ENCODE results near the gene FGD2. TPM values are rescaled to one million over a fixed set of nuclear protein-coding genes. Genes with fewer than 3 reads are reported as not detected.

FGD2 gene
- total RNA-seq, 2 experiments from 2014 or later: 1.2 TPM

DNA sequence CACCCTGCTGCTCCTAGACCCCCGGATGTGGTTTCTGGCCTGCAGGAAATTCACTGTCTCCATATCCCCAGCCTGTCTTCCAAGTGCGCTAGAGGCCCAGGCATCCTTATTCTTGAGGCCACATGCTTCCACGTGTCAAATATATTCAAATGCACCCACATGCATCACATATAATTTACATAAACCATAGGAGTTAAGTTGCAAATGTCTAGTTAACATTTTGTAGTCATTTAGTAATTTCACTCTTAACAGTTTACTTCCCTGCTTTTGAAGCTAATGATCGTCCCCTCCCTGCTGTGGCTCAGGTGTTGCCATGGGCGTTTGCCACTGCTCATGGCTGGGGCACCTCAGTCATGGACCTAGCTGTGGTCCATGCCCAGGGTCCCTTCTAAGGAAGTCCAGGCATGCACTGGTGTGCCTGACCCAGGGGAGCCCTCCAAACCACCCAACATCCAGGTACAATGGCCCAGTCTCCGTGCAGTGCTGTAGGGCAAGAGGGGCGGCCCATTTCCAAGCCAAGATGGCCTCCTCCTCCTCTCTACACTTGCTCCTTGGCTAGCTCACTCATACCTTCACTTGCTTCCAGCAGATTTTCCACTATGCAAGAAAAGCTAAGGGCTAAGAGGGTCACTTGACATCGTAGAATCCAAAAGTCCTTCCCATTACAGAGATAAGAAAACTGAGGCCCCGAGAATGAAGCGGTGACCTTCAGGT lies 42.4 kb downstream of the FGD2 start:
- ATAC-seq (ENCODE audit: poor library complexity): no peak
- peak in 3 of 14 experiments; percentile 24 to 36 (median 25) for DNase-seq
- no peaks in the 10 kb centered on the region for H3K27me3 Mint-ChIP-seq
- Histone ChIP-seq H3K4me1 (ENCODE audit: insufficient read depth, low read length) (peaks cover 66% of the 10 kb centered on the region), H3K4me3 (ENCODE audit: low read length) (no peak overlapping the region), H3K27me3 (ENCODE audit: control insufficient read depth in 1 of 2, insufficient read depth in 2 of 2, low read length in 2 of 2) (no peaks in the 10 kb centered on the region), H3K27ac (ENCODE audit: low read depth in 1 of 2, low read length in 2 of 2) (peak overlapping the region; percentile 21 to 40), H3K36me3 (ENCODE audit: insufficient read depth, low read length) (no peaks in the 10 kb centered on the region), H3K9me3 (ENCODE audit: control insufficient read depth in 1 of 2, insufficient read depth in 1 of 2, low read length in 2 of 2) (no peaks in the 10 kb centered on the region)
- H3K9me3 Mint-ChIP-seq: no peaks in the 10 kb centered on the region
- intact Hi-C loops (cut with DNase I, micrococcal nuclease): loop anchor here in 1 of 2 experiments (2.0 kb wide), 1 partner anchor 25 kb away; no protein-coding TSS in a partner anchor
- H3K36me3 Mint-ChIP-seq (ENCODE audit: low read depth): no peaks in the 10 kb centered on the region
- H3K4me1 Mint-ChIP-seq (ENCODE audit: low read depth): peaks cover 67% of the 10 kb centered on the region
- TF ChIP-seq CTCF (IDR thresholded peaks at IDR 0.05): no peak
- peak overlapping the region; percentile 92 for H3K27ac Mint-ChIP-seq
- H3K4me3 Mint-ChIP-seq: peak overlapping the region; percentile 53
- POLR2A ChIA-PET: interaction anchor here (1.3 to 6.7 kb wide), 4 partner anchors 13 to 123 kb away, joined by 6 to 147 read pairs (median 6); partner anchors contain the start of genes MTCH1 and PIM1
- CTCF ChIA-PET: interaction anchor here (1.1 to 8.0 kb wide), 7 partner anchors 18 to 163 kb away, joined by 3 to 116 read pairs (median 9); partner anchors contain the start of gene PIM1

GRCh38 chr6:37048403-37048850 lies 43.0 kb downstream of the FGD2 start:
- Histone ChIP-seq H3K27me3 (ENCODE audit: control insufficient read depth in 1 of 2, insufficient read depth in 2 of 2, low read length in 2 of 2) (no peaks in the 10 kb centered on the region), H3K9me3 (ENCODE audit: control insufficient read depth in 1 of 2, insufficient read depth in 1 of 2, low read length in 2 of 2) (no peaks in the 10 kb centered on the region), H3K4me1 (ENCODE audit: insufficient read depth, low read length) (peaks cover 66% of the 10 kb centered on the region), H3K36me3 (ENCODE audit: insufficient read depth, low read length) (no peaks in the 10 kb centered on the region), H3K27ac (ENCODE audit: low read depth in 1 of 2, low read length in 2 of 2) (peak overlapping the region; percentile 21 to 79), H3K4me3 (ENCODE audit: low read length) (no peak overlapping the region)
- DNase-seq: no peak
- ChIA-PET POLR2A (interaction anchor here (1.3 to 6.7 kb wide), 4 partner anchors 14 to 123 kb away, joined by 6 to 147 read pairs (median 6); partner anchors contain the start of genes MTCH1 and PIM1), CTCF (interaction anchor here (1.1 to 8.0 kb wide), 6 partner anchors 19 to 163 kb away, joined by 3 to 116 read pairs (median 18); partner anchors contain the start of gene PIM1)
- intact Hi-C loops (cut with DNase I, micrococcal nuclease): no loop called here
- peaks cover 67% of the 10 kb centered on the region for H3K4me1 Mint-ChIP-seq (ENCODE audit: low read depth)
- no peak for ATAC-seq (ENCODE audit: poor library complexity)
- no peaks in the 10 kb centered on the region for H3K9me3 Mint-ChIP-seq
- H3K27me3 Mint-ChIP-seq: no peaks in the 10 kb centered on the region
- peak overlapping the region; percentile 34 for H3K4me3 Mint-ChIP-seq
- H3K27ac Mint-ChIP-seq: peak overlapping the region; percentile 92
- no peak for TF ChIP-seq CTCF (IDR thresholded peaks at IDR 0.05)
- H3K36me3 Mint-ChIP-seq (ENCODE audit: low read depth): no peaks in the 10 kb centered on the region

DNA sequence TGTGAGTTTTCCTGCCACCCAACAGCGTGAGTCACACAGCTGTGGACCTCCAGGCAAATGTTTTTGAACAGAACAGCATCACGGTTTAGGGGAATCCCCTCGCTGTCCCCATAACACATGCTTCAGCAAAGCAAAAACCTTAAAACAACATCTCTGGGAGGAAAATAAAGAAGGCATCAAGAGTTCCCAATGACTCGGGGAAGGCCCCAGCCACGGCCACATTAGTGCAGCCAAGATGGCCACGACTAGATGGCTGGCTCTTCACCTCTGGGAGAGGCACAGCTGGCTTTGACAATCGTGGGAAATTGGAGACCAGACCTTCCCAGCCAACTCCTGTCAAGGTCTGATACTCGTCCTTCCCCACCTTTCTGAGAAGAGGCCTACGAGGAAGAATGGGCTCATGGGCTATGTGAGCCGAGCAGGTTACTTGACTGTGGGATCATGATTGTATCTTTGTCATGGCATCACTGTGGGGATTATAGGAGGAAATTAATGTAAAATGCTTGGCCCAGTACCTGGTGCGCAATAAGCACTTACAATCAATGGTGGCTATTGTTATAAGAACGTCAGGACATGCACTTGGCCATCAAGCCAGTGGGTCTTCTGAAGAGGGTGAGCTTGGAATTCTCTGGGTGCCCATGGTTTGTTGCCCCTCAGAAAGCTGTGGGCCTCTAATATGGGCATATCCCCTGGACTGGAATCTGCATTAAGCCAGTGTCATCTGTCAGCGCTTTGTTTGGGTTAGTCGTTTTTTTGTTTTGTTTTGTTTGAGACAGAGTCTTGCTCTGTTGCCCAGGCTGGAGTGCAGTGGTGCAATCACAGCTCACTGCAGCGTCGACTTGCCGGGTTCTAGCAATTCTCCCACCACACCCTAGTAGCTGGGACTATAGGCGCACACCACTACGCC lies 43.6 kb downstream of the FGD2 start:
- Histone ChIP-seq H3K4me1 (ENCODE audit: insufficient read depth, low read length) (peaks cover 66% of the 10 kb centered on the region), H3K27ac (ENCODE audit: low read depth in 1 of 2, low read length in 2 of 2) (peak overlapping the region; percentile 78 to 79), H3K9me3 (ENCODE audit: control insufficient read depth in 1 of 2, insufficient read depth in 1 of 2, low read length in 2 of 2) (no peaks in the 10 kb centered on the region), H3K36me3 (ENCODE audit: insufficient read depth, low read length) (no peaks in the 10 kb centered on the region), H3K4me3 (ENCODE audit: low read length) (peak overlapping the region; percentile 37), H3K27me3 (ENCODE audit: control insufficient read depth in 1 of 2, insufficient read depth in 2 of 2, low read length in 2 of 2) (no peaks in the 10 kb centered on the region)
- no peak for TF ChIP-seq CTCF (IDR thresholded peaks at IDR 0.05)
- Mint-ChIP-seq H3K4me3 (peak overlapping the region; percentile 34), H3K27me3 (no peaks in the 10 kb centered on the region), H3K9me3 (no peaks in the 10 kb centered on the region), H3K27ac (peak overlapping the region; percentile 92), H3K4me1 (ENCODE audit: low read depth) (peaks cover 67% of the 10 kb centered on the region), H3K36me3 (ENCODE audit: low read depth) (no peaks in the 10 kb centered on the region)
- ATAC-seq (ENCODE audit: poor library complexity) (peak; percentile 77), DNase-seq (peak; percentile 37 to 92 (median 71))
- intact Hi-C loops (cut with DNase I, micrococcal nuclease): no loop called here
- ChIA-PET POLR2A (interaction anchor here (1.3 to 6.7 kb wide), 4 partner anchors 14 to 122 kb away, joined by 6 to 147 read pairs (median 6); partner anchors contain the start of genes MTCH1 and PIM1), CTCF (interaction anchor here (1.1 to 8.0 kb wide), 6 partner anchors 20 to 160 kb away, joined by 3 to 116 read pairs (median 30); partner anchors contain the start of gene PIM1)
